PC-9 (cell line): Measurements from ENCODE around the gene SLC22A1.

ENCODE experiments used
- CTCF ChIP-seq: fragments of 200-600 bp; sonication (generic); conservative IDR thresholded peaks from 2 replicates; pipeline ENCODE4 v1.6.1; 2017; ENCODE audit warnings: mixed run types, antibody characterized with exemption, mild to moderate bottlenecking, moderate library complexity
- EZH2 ChIP-seq: fragments of 200-600 bp; sonication (generic); IDR thresholded peaks from 2 replicates; pipeline ENCODE4 v1.8.0; 2017; ENCODE audit warnings: antibody characterized with exemption, low read depth

GRCh38 chr6:160115421-160115820, 6.2 kb upstream of the SLC22A1 start:
- TF ChIP-seq EZH2 (no peak), CTCF (no peak)
